Neural crest cell (in vitro differentiated cells): ENCODE results near the gene VANGL1. TPM values are rescaled to one million over a fixed set of nuclear protein-coding genes. Genes with fewer than 3 reads are reported as not detected.
"Not testable (repeated sequence)": the region's sequence is repeated elsewhere in the genome, so short reads cannot be mapped to it uniquely, and the experiment has no call there.

Experiments used
- DNase-seq: peaks from one replicate; pipeline ENCODE4 v3.0.0; 2021; ENCODE audit warnings: low read depth, mixed read lengths, low spot score
- H3K27ac Mint-ChIP-seq: one replicate; pipeline ENCODE4 v1.8.0; 2021; ENCODE audit warnings: mild to moderate bottlenecking, mixed read lengths; ENCODE audit not compliant: unreplicated experiment
- H3K27me3 Mint-ChIP-seq: 2 replicates; pipeline ENCODE4 v1.8.0; 2021; ENCODE audit warnings: low read depth, mild to moderate bottlenecking, mixed read lengths
- H3K36me3 Mint-ChIP-seq: 2 replicates; pipeline ENCODE4 v1.8.0; 2021; ENCODE audit warnings: low read depth, mild to moderate bottlenecking, mixed read lengths
- H3K4me1 Mint-ChIP-seq: 2 replicates; pipeline ENCODE4 v1.8.0; 2021; ENCODE audit warnings: mixed read lengths
- H3K4me3 Mint-ChIP-seq: one replicate; pipeline ENCODE4 v1.8.0; 2021; ENCODE audit warnings: mild to moderate bottlenecking, mixed read lengths
- H3K9me3 Mint-ChIP-seq: 2 replicates; pipeline ENCODE4 v1.8.0; 2021; ENCODE audit warnings: mixed read lengths
- total RNA-seq: library from RNA; stranded (reverse); gene quantifications from 2 replicates; pipeline ENCODE4 v1.2.1, GENCODE V29; 2021
- TF ChIP-seq, protein P1 (sequence below): fragments of 200-600 bp; sonication (generic); conservative IDR thresholded peaks from 2 replicates; pipeline ENCODE4 v1.5.0; 2021; ENCODE audit warnings: antibody characterized with exemption, mild to moderate bottlenecking

The VANGL1 gene
- total RNA-seq, 1 donor from 2014 or later = 5.4 TPM

DNA sequence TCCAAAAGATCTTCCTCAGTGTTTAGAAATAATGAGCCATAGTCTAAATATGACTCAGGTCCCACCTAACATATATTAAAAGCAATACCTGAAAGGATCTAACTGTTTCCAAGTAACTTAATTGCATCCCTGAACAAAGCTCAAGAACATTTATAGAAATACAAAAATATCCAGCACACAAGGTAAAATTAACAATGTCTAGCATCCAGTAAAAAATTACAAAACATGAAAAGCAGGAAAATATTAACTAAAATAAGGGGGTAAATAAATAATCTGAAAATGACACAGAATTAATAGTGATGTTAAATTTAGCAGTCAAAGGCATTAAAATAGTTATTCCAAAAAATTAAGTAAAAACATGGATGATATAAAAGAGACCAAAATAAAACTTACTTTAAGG lies 21.3 kb upstream of the VANGL1 start:
- Mint-ChIP-seq H3K4me1 (no peaks in the 10 kb centered on the region), H3K27ac (no peak overlapping the region), H3K27me3 (peaks cover 3% of the 10 kb centered on the region), H3K9me3 (peaks cover 15% of the 10 kb centered on the region), H3K36me3 (peaks cover 4% of the 10 kb centered on the region), H3K4me3 (no peak overlapping the region)
- DNase-seq = no peak
- TF ChIP-seq, protein P1, sequence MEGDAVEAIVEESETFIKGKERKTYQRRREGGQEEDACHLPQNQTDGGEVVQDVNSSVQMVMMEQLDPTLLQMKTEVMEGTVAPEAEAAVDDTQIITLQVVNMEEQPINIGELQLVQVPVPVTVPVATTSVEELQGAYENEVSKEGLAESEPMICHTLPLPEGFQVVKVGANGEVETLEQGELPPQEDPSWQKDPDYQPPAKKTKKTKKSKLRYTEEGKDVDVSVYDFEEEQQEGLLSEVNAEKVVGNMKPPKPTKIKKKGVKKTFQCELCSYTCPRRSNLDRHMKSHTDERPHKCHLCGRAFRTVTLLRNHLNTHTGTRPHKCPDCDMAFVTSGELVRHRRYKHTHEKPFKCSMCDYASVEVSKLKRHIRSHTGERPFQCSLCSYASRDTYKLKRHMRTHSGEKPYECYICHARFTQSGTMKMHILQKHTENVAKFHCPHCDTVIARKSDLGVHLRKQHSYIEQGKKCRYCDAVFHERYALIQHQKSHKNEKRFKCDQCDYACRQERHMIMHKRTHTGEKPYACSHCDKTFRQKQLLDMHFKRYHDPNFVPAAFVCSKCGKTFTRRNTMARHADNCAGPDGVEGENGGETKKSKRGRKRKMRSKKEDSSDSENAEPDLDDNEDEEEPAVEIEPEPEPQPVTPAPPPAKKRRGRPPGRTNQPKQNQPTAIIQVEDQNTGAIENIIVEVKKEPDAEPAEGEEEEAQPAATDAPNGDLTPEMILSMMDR = no peak

DNA sequence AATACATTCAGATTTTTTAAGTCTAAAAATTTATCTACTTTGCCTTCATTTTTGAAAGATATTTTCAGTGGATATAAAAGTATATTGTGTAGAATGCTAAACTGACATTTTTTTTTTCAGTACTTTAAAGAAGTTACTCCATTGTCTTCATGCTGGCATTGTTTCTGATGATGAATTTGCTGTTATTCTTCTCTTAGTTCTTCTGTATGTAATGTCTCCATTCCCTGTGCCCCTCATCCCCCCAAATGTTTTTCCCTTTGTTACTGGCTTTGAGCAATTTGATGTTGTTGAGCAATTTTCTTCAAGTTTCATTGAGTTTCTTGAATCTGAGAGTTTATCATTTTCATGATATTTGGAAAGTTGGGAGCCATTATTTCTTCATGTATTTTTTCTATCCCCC lies 20.8 kb upstream of the VANGL1 start:
- Mint-ChIP-seq H3K27ac (no peak overlapping the region), H3K4me3 (no peak overlapping the region)

DNA sequence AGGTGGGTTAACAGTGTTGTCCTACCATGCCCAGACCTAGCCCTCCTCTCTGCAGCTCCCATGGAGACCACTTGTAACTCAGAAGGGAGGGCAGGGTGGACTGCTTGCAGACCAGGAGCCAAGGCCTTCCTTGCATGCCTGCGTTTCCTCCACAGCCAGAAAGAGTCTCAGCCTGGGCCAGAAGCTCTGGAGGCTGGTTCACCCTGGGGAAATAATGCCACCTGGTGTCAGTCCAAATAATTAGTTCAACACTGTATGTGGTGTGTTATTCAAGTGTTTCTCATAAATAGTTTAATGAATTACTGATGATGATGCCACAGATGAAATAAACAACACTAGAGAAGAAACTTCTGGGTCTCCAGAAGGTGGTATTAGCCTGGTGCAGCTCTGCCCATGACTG lies 16.9 kb upstream of the VANGL1 start:
- H3K4me1 Mint-ChIP-seq = no peaks in the 10 kb centered on the region
- peak overlapping the region; percentile 67 for H3K27ac Mint-ChIP-seq
- H3K27me3 Mint-ChIP-seq = peaks cover 6% of the 10 kb centered on the region
- DNase-seq = no peak
- peaks cover 17% of the 10 kb centered on the region for H3K9me3 Mint-ChIP-seq
- no peak overlapping the region for H3K4me3 Mint-ChIP-seq
- TF ChIP-seq, protein P1 = no peak
- peaks cover 4% of the 10 kb centered on the region for H3K36me3 Mint-ChIP-seq

More for the DNA sequence above, 20.8 kb upstream of the VANGL1 start:
- DNase-seq = no peak
- Mint-ChIP-seq H3K27me3 (peaks cover 3% of the 10 kb centered on the region), H3K4me1 (no peaks in the 10 kb centered on the region), H3K9me3 (peaks cover 15% of the 10 kb centered on the region), H3K36me3 (peaks cover 4% of the 10 kb centered on the region)
- TF ChIP-seq, protein P1 = no peak

- Mint-ChIP-seq H3K4me3 (no peak overlapping the region), H3K9me3 (peaks cover 3% of the 10 kb centered on the region), H3K27ac (no peak overlapping the region), H3K4me1 (peaks cover 4% of the 10 kb centered on the region), H3K36me3 (no peaks in the 10 kb centered on the region), H3K27me3 (peaks cover 10% of the 10 kb centered on the region)
- no peak for DNase-seq
- TF ChIP-seq, protein P1 = no peak
Observed at GRCh38 chr1:115630342-115630741, 11.4 kb upstream of the VANGL1 start.

- H3K27ac Mint-ChIP-seq = no peak overlapping the region
- H3K9me3 Mint-ChIP-seq = peaks cover 12% of the 10 kb centered on the region
- H3K4me3 Mint-ChIP-seq = no peak overlapping the region
- peaks cover 8% of the 10 kb centered on the region for H3K36me3 Mint-ChIP-seq
- no peak for DNase-seq
- peaks cover 24% of the 10 kb centered on the region for H3K27me3 Mint-ChIP-seq
- TF ChIP-seq, protein P1 = no peak
- H3K4me1 Mint-ChIP-seq = peaks cover 4% of the 10 kb centered on the region
Observed at GRCh38 chr1:115632251-115633026, 9.3 kb upstream of the VANGL1 start.

- H3K9me3 Mint-ChIP-seq, H3K4me3 Mint-ChIP-seq, H3K36me3 Mint-ChIP-seq, DNase-seq, H3K4me1 Mint-ChIP-seq, H3K27ac Mint-ChIP-seq: not testable (repeated sequence)
- H3K27me3 Mint-ChIP-seq = peaks cover 31% of the 10 kb centered on the region
Observed at GRCh38 chr1:115633606-115634005, 8.2 kb upstream of the VANGL1 start.

GRCh38 chr1:115637247-115637646 lies 4.5 kb upstream of the VANGL1 start:
- not testable (repeated sequence) for DNase-seq, H3K4me3 Mint-ChIP-seq, H3K27ac Mint-ChIP-seq, H3K4me1 Mint-ChIP-seq
- Mint-ChIP-seq H3K36me3 (peaks cover 11% of the 10 kb centered on the region), H3K9me3 (peaks cover 20% of the 10 kb centered on the region), H3K27me3 (peaks cover 46% of the 10 kb centered on the region)
